Measurements from ENCODE around the gene PCYT2.

Gene PCYT2

GRCh38 chr17:81863833-81864768 is 47.1 kb downstream of the PCYT2 start:
- H3K4me3 ChIP-seq (replicated peaks in 1 of 2; ENCODE audit: low read depth in 2 of 2, low read length in 2 of 2) = no peak overlapping the region
- no peak for TF ChIP-seq CTCF (IDR thresholded peaks at IDR 0.05; ENCODE audit: low read depth, low read length)
- no peak for DNase-seq (ENCODE audit: low read depth in 2 of 2)

GRCh38 chr17:81863123-81863675 is 48.0 kb downstream of the PCYT2 start:
- no peak for TF ChIP-seq CTCF (IDR thresholded peaks at IDR 0.05; ENCODE audit: low read depth, low read length)
- no peak overlapping the region for H3K4me3 ChIP-seq (replicated peaks in 1 of 2; ENCODE audit: low read depth in 2 of 2, low read length in 2 of 2)
- peak in 1 of 2 donors; percentile 29 for DNase-seq (ENCODE audit: low read depth in 2 of 2)

- H3K4me3 ChIP-seq (replicated peaks in 1 of 2; ENCODE audit: low read depth in 2 of 2, low read length in 2 of 2) = peak overlapping the region; percentile 64 to 76
- peak; percentile 100 for DNase-seq (ENCODE audit: low read depth in 2 of 2)
- no peak for TF ChIP-seq CTCF (IDR thresholded peaks at IDR 0.05; ENCODE audit: low read depth, low read length)
Measured at GRCh38 chr17:81860756-81861568, 50.2 kb downstream of the PCYT2 start.

- TF ChIP-seq CTCF (IDR thresholded peaks at IDR 0.05; ENCODE audit: low read depth, low read length) = no peak
- H3K4me3 ChIP-seq (replicated peaks in 1 of 2; ENCODE audit: low read depth in 2 of 2, low read length in 2 of 2) = peak within 1 kb of the TSS; percentile 92 to 95
- peak in 1 of 2 donors; percentile 15 for DNase-seq (ENCODE audit: low read depth in 2 of 2)
Measured at GRCh38 chr17:81859906-81860755, 51.1 kb downstream of the PCYT2 start, which contains the start of gene P4HB. TSS of gene P4HB (minus strand) at chr17:81860535. CDS start at chr17:81860471, 64 bp downstream.

GRCh38 chr17:81858967-81859905 is 52.0 kb downstream of the PCYT2 start:
- peak overlapping the region; percentile 92 to 95 for H3K4me3 ChIP-seq (replicated peaks in 1 of 2; ENCODE audit: low read depth in 2 of 2, low read length in 2 of 2)
- peak; percentile 24 to 36 for DNase-seq (ENCODE audit: low read depth in 2 of 2)
- no peak for TF ChIP-seq CTCF (IDR thresholded peaks at IDR 0.05; ENCODE audit: low read depth, low read length)
